HG03060 (cell line): Measurements from ENCODE around the gene PURB.
"Not testable (repeated sequence)": the region's sequence is repeated elsewhere in the genome, so short reads cannot be mapped to it uniquely, and the experiment has no call there.

ENCODE experiments used
- ATAC-seq: cut with Tn5 transposase; IDR thresholded peaks from one replicate; pipeline ENCODE4 v1.9.1; 2021; ENCODE audit warnings: low read depth, moderate number of reproducible peaks; ENCODE audit not compliant: unreplicated experiment

PURB gene

DNA sequence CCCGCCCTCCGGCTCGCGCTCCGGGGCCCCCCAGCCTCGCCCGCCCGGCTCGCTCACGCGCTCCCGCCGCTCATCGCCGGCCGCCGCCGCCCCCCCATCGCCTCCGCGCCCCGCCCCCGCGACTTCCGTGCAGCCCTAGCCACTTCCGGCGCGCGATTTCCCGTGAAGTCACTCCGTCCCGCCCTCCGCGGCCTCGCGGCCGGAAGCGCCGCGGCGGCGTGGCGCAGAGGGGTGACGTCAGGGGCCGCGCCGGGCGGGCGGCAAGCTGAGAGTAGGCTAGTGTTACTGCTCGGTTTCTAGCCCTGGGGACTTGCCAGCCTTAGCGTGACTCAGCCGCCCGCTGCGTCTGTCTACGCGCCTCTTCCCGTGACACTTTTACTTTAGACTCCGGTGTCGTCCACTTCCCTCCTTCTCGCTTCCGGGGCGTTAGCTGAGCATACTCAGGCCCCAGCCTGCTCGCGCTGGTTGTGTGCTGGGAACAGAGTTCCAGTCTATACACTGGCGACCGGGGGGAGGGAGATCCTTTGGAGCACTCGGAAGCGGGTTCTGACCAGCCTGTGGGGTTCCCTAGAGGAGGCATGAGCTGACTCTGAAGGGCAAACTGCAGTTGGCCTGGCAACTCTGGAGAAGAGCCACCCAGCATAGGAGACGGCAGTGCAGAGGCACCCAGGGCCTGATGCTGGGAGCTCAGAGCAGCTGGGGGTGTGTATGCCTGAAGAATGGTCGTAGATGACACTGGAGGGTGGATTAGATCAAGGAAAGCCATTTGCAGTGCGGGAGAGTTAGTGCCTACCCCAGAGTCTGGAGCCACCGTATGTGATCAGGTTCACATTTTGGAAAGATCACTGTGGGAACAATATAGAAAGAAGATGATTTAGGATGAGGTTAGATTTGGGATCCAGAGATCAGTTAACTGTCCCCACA lies at the start of gene PURB:
Gene PURB (minus strand): TSS at position 137 of the 924 bp plus-strand sequence. CDS start 182 bp downstream, outside the sequence.
- peak; percentile 80 for ATAC-seq

DNA sequence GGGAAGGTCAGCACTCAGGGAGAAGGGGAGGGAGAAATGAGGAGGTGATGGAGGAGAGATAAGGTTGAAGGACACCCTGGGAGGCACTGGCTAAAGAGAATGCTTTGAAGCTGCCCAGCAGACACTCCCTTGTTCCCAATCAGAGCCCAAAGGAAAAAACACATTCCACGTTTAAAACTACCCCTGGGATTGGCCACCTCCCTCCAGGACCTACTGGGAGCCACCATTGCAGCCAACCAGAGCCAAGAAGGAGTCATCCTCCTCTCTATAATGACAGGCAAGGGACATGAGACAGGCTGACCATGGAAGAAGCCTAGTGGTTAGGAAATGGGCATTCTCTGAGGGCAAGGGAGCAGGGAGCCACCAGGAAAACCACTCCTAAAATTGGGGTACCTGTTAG lies 49.7 kb upstream of the PURB start:
- no peak for ATAC-seq

GRCh38 chr7:44934510-44934909 lies 49.2 kb upstream of the PURB start:
- ATAC-seq, result not testable (repeated sequence)

GRCh38 chr7:44930921-44931320 lies 45.6 kb upstream of the PURB start:
- ATAC-seq, result no peak

- no peak for ATAC-seq
Observed at GRCh38 chr7:44922351-44922694, 37.0 kb upstream of the PURB start.

DNA sequence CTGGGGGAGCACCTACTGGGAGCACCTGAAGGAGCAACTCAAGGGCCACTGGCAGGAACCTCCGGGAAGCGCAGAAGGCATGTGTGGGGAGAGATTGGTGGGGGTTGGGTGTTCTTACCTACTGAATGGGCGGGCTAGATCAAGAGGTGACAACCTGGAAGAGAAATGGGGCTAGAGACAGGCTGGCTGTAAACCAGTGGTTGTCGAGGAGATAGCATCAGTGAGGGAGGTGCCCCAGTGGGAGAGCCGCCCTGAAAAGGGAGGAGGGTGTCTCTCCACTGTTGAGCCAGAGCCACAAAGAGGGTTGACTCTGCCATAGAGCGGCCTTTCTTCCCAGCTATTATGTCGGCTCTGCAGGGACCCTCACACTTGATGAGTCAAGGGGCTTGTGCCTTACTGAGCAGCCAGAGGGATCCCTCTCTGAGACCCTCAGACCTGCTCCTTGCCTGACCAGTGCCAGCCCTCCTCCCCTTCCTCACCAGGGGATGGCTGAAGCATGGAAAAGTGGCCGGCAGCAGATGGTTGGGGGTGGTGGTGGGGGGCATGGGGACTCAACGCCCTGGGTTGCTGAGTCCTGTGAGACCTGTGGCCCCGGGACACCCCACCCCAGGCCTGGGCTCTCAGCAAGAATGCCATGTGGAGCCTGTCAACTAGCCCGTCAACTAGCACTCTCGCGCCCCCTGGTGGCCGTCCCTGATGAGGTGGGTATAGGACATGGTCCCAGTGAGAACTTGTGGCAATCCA lies 36.4 kb upstream of the PURB start:
- ATAC-seq, result no peak

GRCh38 chr7:44920119-44920518 lies 34.8 kb upstream of the PURB start:
- no peak for ATAC-seq

GRCh38 chr7:44918029-44918428 lies 32.7 kb upstream of the PURB start:
- no peak for ATAC-seq

DNA sequence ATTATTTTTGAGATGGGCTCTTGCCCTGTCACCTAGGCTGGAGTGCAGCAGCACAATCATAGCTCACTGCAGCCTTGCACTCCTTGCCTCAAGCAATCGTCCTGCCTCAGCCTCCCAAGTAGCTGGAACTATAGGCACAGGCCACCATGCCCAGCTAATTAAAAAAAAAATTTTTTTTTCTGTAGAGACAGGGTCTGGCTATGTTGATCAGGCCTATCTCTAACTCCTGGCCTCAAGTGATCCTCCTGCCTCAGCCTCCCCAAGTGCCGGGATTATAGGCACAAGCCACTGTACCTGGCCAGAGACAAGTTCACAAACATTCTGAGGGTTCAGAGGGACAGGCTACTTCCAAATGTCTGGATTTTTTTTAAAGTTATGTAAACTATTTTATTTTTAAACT lies 32.1 kb upstream of the PURB start:
- ATAC-seq, result no peak

GRCh38 chr7:44914992-44915607 lies 29.8 kb upstream of the PURB start:
- ATAC-seq, result no peak

DNA sequence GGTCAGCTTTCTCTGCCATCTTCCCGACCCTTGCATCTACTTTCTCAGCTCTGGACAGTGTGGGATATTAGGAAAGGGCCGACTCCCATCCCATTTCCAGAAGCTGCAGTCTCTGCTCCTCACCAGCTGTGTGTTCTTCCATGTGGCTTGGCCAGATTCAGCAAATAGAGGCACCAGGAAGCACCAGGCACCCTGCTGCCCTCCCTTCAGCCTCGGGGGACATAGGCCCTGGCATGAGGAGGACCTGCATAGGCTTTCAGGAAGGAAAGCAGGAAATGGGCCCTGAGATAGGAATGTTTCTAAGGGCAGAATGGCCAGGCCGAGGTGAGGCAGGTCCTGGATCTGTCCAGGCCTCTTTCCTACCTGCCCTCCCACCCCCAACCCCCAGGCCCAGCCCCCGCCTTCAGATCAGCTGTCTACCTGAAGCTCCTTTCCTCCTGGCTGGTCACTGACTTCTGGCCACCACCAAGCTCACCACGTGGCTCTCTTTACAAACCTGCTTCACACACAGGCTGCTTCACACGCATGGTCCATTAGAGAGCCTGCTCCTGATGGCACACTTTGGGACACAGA lies 27.5 kb upstream of the PURB start:
- ATAC-seq, result no peak

- ATAC-seq, result no peak
Observed at GRCh38 chr7:44911911-44912310, 26.6 kb upstream of the PURB start.

GRCh38 chr7:44909596-44910389 lies 24.5 kb upstream of the PURB start:
- ATAC-seq, result no peak

DNA sequence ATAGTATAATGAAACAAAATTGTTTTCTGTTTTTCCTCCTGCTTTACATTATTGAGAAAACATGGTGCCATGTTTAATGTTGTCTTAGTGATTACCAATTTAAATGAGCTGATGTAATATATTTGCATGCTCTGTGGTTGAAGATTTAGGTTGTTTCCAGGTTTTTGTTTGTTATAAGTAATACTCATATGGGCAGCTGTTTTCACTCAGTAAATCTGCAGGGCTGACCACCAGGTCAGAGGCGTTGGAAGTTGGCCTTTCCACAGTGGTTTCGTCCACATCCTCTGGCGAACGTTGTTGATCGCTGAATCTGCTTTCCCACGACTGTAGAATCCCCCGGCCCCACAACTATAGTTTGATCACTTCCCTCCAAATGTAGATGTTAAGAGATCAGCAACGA lies 21.6 kb upstream of the PURB start:
- ATAC-seq, result no peak

- no peak for ATAC-seq
Observed at GRCh38 chr7:44905002-44905635, 19.8 kb upstream of the PURB start.

GRCh38 chr7:44899443-44899842 lies 14.1 kb upstream of the PURB start:
- no peak for ATAC-seq

GRCh38 chr7:44898039-44898438 lies 12.7 kb upstream of the PURB start:
- no peak for ATAC-seq

DNA sequence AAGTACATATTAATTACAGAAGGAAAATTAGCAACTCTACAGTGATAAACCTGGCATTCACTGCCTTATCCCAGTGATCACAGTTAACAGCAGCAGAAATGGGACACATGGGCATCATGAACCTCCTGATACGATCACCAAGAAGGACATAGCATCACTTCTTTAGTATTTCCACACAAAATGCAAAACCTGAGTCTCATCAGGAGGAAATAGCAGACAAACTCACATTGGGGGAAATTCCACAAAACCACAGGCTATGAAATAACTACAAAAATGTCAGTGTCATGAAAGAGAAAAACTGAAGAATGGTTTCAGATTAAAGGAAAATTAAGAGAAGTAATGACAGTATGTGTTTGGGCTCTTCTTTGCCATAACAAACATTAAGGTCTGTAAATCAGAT lies 12.0 kb upstream of the PURB start:
- ATAC-seq, result no peak

GRCh38 chr7:44894888-44895580 lies 9.7 kb upstream of the PURB start:
- ATAC-seq, result no peak
